Gastrocnemius medialis (tissue), 4 donors: ENCODE measurements around the gene DTNBP1.

ENCODE experiments used
- POLR2A ChIP-seq, 2 donors: fragments of 450-650 bp; IDR thresholded peaks; one replicate each; pipeline ENCODE4 v1.6.1; 2017; ENCODE audit warnings: antibody characterized with exemption in 2 of 2, mild to moderate bottlenecking in 2 of 2, moderate library complexity in 2 of 2
- TF ChIP-seq, protein P1 (sequence below), 5 experiments: fragments of 450-650 bp in 3 of 5; fragments of 200-600 bp in 2 of 5; sonication (generic) in 2 of 5; IDR thresholded peaks in 4 of 5; conservative IDR thresholded peaks in 1 of 5; 1 replicate in 4 of 5; 2 replicates in 1 of 5; pipeline ENCODE4 v1.5.1; 2016 to 2019; ENCODE audit warnings: antibody characterized with exemption in 5 of 5, mild to moderate bottlenecking in 3 of 5, moderate library complexity in 3 of 5

DNA sequence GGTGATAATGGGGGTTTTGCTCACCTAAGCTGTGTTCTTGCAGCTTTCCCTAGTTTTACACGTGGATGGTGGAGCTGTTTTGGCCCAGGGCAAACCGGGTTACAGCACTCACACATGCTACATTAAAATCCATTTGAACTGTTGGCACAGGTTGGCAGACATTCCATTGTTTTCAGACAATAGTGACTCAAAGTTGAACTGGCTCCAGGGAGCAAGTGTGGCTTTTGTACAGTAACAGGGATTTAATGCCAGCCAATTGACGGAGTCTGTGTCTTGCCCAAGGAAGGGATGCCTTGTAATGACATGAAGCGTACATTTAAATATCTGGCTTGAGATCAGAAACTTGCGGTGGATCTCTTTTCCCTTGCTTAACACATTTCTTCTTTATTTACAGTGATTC, 183.1 kb downstream of the DTNBP1 start:
- TF ChIP-seq, protein P1, sequence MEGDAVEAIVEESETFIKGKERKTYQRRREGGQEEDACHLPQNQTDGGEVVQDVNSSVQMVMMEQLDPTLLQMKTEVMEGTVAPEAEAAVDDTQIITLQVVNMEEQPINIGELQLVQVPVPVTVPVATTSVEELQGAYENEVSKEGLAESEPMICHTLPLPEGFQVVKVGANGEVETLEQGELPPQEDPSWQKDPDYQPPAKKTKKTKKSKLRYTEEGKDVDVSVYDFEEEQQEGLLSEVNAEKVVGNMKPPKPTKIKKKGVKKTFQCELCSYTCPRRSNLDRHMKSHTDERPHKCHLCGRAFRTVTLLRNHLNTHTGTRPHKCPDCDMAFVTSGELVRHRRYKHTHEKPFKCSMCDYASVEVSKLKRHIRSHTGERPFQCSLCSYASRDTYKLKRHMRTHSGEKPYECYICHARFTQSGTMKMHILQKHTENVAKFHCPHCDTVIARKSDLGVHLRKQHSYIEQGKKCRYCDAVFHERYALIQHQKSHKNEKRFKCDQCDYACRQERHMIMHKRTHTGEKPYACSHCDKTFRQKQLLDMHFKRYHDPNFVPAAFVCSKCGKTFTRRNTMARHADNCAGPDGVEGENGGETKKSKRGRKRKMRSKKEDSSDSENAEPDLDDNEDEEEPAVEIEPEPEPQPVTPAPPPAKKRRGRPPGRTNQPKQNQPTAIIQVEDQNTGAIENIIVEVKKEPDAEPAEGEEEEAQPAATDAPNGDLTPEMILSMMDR (IDR thresholded peaks at IDR 0.05 in 4 of 5, conservative IDR thresholded peaks at IDR 0.05 in 1 of 5), result no peak
- no peak for TF ChIP-seq POLR2A (IDR thresholded peaks at IDR 0.05)
